GM19351 (cell line): ENCODE results near the gene PTCH1.

Experiments
- ATAC-seq: cut with Tn5 transposase; IDR thresholded peaks from one replicate; pipeline ENCODE4 v1.9.1; 2021; ENCODE audit warnings: mild to moderate bottlenecking, moderate library complexity; ENCODE audit not compliant: unreplicated experiment

The PTCH1 gene

GRCh38 chr9:95465115-95465514, 51.7 kb downstream of the PTCH1 start:
- ATAC-seq: no peak

GRCh38 chr9:95463148-95464060, 53.4 kb downstream of the PTCH1 start:
- no peak for ATAC-seq

GRCh38 chr9:95462249-95463147, 54.3 kb downstream of the PTCH1 start:
- peak; percentile 94 for ATAC-seq

GRCh38 chr9:95461448-95462248, 55.1 kb downstream of the PTCH1 start:
- no peak for ATAC-seq

GRCh38 chr9:95460518-95461164, 56.1 kb downstream of the PTCH1 start:
- ATAC-seq: no peak

- no peak for ATAC-seq
These were observed 56.8 kb downstream of the PTCH1 start for GRCh38 chr9:95459851-95460517.

- ATAC-seq: no peak
These were observed 57.6 kb downstream of the PTCH1 start for GRCh38 chr9:95459178-95459577.

- no peak for ATAC-seq
These were observed 58.1 kb downstream of the PTCH1 start for GRCh38 chr9:95458666-95459065.

GRCh38 chr9:95457769-95458168, 59.0 kb downstream of the PTCH1 start:
- no peak for ATAC-seq

- no peak for ATAC-seq
These were observed 61.1 kb downstream of the PTCH1 start for GRCh38 chr9:95455714-95456113.

- no peak for ATAC-seq
These were observed 64.6 kb downstream of the PTCH1 start for GRCh38 chr9:95452176-95452575.

- no peak for ATAC-seq
These were observed 65.7 kb downstream of the PTCH1 start for GRCh38 chr9:95451065-95451426.

- no peak for ATAC-seq
These were observed 66.4 kb downstream of the PTCH1 start for GRCh38 chr9:95450171-95451064.

- no peak for ATAC-seq
These were observed 67.8 kb downstream of the PTCH1 start for GRCh38 chr9:95449016-95449415.

GRCh38 chr9:95447660-95448420, 68.9 kb downstream of the PTCH1 start:
- ATAC-seq: no peak

- ATAC-seq: no peak
These were observed 69.8 kb downstream of the PTCH1 start for GRCh38 chr9:95446984-95447383.

GRCh38 chr9:95446259-95446658, 70.5 kb downstream of the PTCH1 start:
- no peak for ATAC-seq

- no peak for ATAC-seq
These were observed 72.6 kb downstream of the PTCH1 start for GRCh38 chr9:95444160-95444559.
